ENCODE results near the gene SYNCRIP.

GRCh38 chr6:85678026-85678601, 35.4 kb upstream of the SYNCRIP start:
- TF ChIP-seq CTCF (IDR thresholded peaks at IDR 0.05) = no peak
- TF ChIP-seq POLR2A (IDR thresholded peaks at IDR 0.05) = no peak

Measured in lower leg skin (tissue), 3 donors.